ENCODE results near the gene ITLN2.
"Not testable (repeated sequence)": the region's sequence is repeated elsewhere in the genome, so short reads cannot be mapped to it uniquely, and the experiment has no call there.

Gene ITLN2

GRCh38 chr1:160954158-160955104 is at the start of gene ITLN2:
ITLN2 (minus strand) TSS chr1:160954809; CDS start chr1:160954741, 68 bp downstream.
- peak; percentile 34 for DNase-seq

DNA sequence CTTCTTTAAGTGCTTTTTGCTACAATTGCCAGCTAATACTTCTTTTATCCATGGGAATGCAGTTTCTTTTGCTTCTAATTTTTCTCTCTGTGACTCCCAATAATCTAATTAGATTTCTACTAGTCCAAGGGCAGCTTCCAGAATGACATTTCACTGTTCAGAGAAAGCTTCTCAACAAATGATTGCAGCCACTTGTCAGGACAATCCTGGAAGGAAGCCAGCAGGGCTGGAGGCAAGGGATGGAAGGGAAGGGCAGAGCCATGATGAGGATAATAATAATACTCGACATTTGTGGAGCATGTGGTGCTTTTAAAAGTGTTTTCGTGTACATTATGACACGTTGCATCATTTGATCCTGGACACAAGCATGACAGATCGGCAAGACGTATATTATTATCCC is 46.9 kb upstream of the ITLN2 start:
- no peak for DNase-seq

DNA sequence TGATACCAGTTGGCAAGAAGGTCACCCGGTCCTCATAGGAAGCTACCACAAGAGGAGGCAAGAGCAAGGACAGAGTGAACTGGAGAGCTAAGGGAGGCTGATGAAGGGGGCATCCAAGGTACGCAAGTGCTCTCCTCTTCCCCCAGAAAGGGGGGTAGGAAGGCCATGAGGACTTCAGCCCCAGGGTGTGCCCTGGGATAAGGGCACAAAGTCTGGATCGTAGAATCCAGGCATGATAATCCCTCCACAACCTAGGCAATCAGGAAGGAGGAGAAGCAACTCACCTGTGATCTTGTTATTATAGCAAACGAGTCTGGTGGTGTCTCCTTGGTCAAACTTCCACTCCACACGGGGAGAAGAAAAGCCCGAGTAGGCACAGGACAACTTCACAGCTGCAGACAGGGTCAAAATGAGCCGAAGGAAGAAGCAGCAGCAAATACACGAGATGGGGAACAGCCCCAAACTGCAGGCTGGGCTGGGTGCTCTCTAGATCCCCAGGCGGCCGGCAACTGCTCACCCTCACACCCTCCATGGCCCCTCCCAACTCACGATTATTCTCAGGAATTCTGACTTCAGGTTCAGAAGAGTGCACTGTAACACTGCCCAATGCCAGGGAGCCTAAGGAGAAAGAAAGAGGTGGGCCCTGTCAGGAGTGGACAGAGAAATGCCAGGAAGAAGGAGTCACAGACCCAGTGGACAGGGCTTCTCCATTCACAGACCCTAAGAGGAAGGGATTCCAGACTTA is 46.3 kb upstream of the ITLN2 start:
- no peak for DNase-seq

DNA sequence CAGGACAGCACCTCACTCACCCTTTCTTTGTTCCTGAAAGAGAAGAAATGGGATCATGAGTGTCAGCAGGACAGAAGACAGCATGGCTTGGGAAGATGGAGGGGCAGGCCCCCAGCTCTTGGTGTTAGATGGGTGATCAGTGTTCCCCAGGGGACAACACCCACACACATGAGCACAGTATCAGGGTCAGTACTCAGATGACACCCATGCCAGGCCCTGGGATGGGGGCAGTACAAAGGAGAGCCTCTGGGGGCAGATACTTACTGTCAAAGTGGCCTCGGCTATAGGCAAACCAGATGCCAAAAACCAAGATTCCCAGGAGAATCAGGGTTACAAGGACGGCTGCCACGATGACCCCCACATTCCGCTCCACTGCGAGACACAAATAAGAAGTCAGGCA is 44.8 kb upstream of the ITLN2 start:
- no peak for DNase-seq

DNA sequence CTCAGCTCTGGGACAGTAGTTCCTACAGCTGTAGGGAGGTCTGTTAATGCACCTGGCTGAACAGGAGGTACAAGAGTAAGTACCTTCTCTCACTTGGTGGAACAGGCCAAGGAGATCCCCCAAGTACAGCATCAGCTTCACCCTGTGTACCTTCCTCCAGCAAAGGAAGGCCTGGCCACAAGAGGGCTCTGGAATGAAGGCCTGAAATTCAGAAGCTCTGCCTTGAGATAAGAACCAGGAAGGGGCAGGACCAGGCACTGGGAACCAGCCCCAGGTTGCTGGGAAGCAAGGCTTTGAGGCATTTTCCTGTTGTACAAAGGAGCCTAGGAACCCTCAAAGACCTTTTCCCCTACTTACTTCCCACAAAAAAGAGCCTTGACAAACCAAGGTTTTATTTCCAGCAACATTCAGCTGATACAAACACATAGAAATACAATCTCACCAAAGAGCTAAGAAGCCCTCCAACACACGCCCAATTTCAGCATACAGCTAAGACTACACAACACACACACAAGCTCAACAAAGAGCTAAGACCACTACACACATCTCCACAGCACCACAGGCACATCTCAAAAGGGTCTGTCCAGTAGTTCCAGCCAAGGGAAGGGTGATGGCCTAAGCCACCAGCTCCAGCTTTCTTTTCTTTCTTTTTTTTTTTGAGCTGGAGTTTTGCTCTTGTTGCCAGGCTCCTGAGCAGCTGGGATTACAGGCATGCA is 42.9 kb upstream of the ITLN2 start:
- DNase-seq: peak; percentile 7

GRCh38 chr1:160996178-160996577 is 41.6 kb upstream of the ITLN2 start:
- DNase-seq: no peak

GRCh38 chr1:160993544-160994193 is 39.1 kb upstream of the ITLN2 start:
- DNase-seq: peak; percentile 19

GRCh38 chr1:160992036-160992435 is 37.4 kb upstream of the ITLN2 start:
- not testable (repeated sequence) for DNase-seq

DNA sequence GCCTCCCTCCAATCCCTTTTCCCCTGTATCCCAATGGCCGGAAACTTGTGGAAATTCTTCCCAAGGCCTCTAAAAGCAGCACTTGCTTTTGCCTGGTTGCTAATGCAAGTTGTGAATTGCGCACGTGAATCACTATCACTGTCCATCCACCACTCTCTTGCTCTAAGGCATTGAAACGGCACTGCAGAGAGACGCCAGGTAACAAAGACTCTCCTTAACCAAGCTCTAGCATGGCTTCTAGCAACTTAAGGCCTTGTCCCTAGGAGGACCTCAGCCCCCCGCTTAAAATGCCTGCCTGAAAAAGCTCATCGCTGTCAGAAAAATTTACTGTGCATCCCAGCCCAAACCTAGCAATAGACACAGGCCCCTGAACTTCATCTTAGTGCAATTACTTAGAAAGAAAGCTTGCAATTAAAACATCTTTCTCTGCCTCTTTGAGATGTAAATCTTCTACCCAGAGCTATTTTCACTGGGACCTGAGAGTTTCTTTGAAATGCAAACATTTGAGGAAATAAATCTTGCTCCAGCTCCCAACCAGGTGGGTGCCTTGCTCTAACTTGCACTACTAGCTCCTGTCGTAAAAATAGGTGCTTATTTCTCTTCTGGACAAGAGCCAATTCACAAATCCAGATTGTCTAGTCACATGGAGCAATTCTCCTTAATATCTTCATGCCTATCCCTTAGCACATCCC is 32.9 kb upstream of the ITLN2 start:
- no peak for DNase-seq

GRCh38 chr1:160985723-160986122 is 31.1 kb upstream of the ITLN2 start:
- no peak for DNase-seq

GRCh38 chr1:160981584-160982411 is 27.2 kb upstream of the ITLN2 start:
- no peak for DNase-seq

GRCh38 chr1:160979286-160979685 is 24.7 kb upstream of the ITLN2 start:
- DNase-seq: no peak

DNA sequence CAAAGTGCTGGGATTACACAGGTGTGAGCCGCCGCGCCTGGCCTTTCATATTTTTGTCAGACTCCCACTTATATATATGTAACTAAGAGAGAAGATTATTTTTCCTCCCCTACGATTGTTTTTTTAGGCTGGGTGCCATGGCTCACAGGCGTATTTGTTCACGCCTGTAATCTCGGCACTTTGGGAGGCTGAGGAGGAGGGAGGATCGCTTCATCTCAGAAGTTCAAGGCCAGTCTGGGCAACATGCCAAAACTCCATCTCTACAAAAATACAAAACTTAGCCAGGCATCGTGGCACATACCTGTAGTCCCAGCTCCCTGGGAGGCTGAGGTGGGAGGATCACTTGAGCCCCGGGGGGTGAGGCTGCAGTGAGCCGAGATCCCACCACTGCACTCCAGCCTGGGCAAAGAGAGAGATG is 23.9 kb upstream of the ITLN2 start:
- DNase-seq: no peak

DNA sequence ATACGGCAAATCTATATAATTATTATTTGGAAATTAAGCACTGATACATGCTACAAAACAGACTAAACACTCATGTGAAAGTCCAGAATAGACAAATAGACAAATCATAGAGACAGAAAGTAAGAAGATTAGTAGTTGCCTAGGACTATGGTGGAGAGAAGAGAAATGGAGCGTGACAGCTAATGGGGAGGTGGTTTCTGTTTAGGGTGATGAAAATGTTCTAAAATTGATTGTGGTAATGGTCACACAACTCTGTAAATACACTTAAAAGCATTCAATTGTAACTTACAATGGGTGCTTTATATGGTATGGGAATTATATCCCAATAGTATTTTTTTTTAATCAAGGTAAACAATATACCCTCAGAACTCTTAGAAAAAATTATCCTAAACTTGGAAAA is 20.4 kb upstream of the ITLN2 start:
- DNase-seq: no peak

DNA sequence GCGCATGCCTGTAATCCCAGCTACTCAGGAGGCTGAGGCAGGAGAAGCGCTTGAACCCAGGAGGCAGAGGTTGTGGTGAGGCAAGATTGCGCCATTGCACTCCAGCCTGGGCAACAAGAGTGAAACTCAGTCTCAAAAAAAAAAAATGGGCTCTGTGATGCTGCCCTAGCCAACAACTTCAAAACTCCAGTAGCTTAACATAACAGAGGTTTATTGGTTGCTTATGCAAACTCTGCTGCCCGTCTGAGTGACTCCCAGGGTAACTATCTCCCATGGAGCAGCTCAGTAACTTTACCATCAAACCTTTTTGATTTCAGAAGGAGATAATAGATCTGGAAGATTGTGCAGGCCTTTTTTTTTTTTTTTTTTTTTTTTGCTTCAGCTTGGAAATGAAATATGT is 18.9 kb upstream of the ITLN2 start:
- no peak for DNase-seq

GRCh38 chr1:160972939-160973338 is 18.3 kb upstream of the ITLN2 start:
- no peak for DNase-seq

- DNase-seq: no peak
Measured at GRCh38 chr1:160971618-160972056, 17.0 kb upstream of the ITLN2 start.

DNA sequence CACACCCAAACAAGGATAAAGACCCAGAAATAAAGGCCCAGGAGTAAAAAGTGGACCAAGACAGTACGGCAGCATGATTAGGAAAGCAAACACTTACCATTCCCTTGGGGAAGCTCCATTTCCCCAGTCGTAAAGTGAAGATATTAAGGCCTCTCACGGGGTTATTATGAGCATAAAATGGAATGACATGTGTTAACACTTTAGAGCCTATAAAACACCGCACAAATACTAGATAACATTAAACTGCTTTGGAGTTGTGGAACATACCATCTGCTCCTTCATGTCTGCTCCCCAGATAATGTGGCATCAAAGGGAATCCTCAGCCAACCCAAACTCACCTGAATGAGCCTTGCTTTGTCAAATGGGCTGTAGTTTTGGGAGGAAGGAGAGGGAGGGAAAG is 8.9 kb upstream of the ITLN2 start:
- DNase-seq: no peak

- no peak for DNase-seq
Measured at GRCh38 chr1:160961419-160961818, 6.8 kb upstream of the ITLN2 start.

- no peak for DNase-seq
Measured at GRCh38 chr1:160956966-160957365, 2.4 kb upstream of the ITLN2 start.

GRCh38 chr1:160953030-160953429 is 1.6 kb downstream of the ITLN2 start:
- DNase-seq: no peak
